ENCODE data around the gene GALNTL6. TPM values are rescaled to one million over a fixed set of nuclear protein-coding genes. Genes with fewer than 3 reads are reported as not detected.

Gene GALNTL6
- total RNA-seq, 1 experiment from 2014 or later, result not detected

- Histone ChIP-seq H2BK5ac (ENCODE audit: insufficient read length, low read length) (no peak overlapping the region), H4K91ac (ENCODE audit: insufficient read length, low read depth, low read length) (no peak overlapping the region), H3T11ph (ENCODE audit: low read length) (no peak overlapping the region), H3K4ac (ENCODE audit: low read depth, low read length) (no peak overlapping the region), H4K5ac (ENCODE audit: insufficient read length, low read depth, low read length) (no peak overlapping the region), H3K9ac (ENCODE audit: extremely low read depth, insufficient read length, low read length) (no peak overlapping the region), H3K79me1 (ENCODE audit: insufficient read depth, low read depth, low read length, poor library complexity, severe bottlenecking) (no peaks in the 10 kb centered on the region), H3K4me2 (ENCODE audit: insufficient read depth, insufficient read length, low read length) (no peak overlapping the region), H2BK15ac (ENCODE audit: low read depth, low read length) (no peak overlapping the region), H3K27ac (ENCODE audit: insufficient read length, low read depth, low read length) (no peak overlapping the region), H3K27me3 (ENCODE audit: insufficient read depth, low read length) (no peaks in the 10 kb centered on the region), H3K23ac (ENCODE audit: insufficient read length, low read depth, low read length) (no peak overlapping the region), H2BK12ac (ENCODE audit: insufficient read length, low read depth, low read length) (no peak overlapping the region), H2AK5ac (ENCODE audit: insufficient read length, low read length) (no peak overlapping the region), H2BK120ac (ENCODE audit: low read depth, low read length, poor library complexity, severe bottlenecking) (no peak overlapping the region), H3K18ac (ENCODE audit: insufficient read length, low read depth, low read length) (no peak overlapping the region), H2AFZ (ENCODE audit: low read length) (no peak overlapping the region), H3K9me3 (ENCODE audit: control insufficient read depth, low read depth, low read length) (no peaks in the 10 kb centered on the region), H4K20me1 (ENCODE audit: control insufficient read depth, insufficient read depth, insufficient read length) (no peaks in the 10 kb centered on the region), H2BK20ac (ENCODE audit: low read depth, low read length, poor library complexity, severe bottlenecking) (no peak overlapping the region), H3K23me2 (ENCODE audit: insufficient read length, low read depth, low read length, poor library complexity, severe bottlenecking) (no peaks in the 10 kb centered on the region), H4K8ac (replicated peaks; ENCODE audit: insufficient read length, low read depth, low read length) (no peak overlapping the region), H3K4me1 (ENCODE audit: insufficient read depth, low read length) (no peaks in the 10 kb centered on the region), H3K14ac (ENCODE audit: insufficient read depth, low read length) (no peak overlapping the region), H3K79me2 (ENCODE audit: insufficient read depth, low read length) (no peaks in the 10 kb centered on the region), H3K56ac (ENCODE audit: insufficient read length, low read depth, low read length) (no peak overlapping the region)
- no peaks in the 10 kb centered on the region for H3K27me3 Mint-ChIP-seq (ENCODE audit: low read depth)
- DNase-seq, result no peak
- no CpG with 5 or more reads among the region's 3 CpGs for WGBS (ENCODE audit: extremely low coverage, insufficient read length, low lambda C conversion rate)
- H3K36me3 Mint-ChIP-seq (ENCODE audit: insufficient read depth in 1 of 3, low read depth in 3 of 3), result no peaks in the 10 kb centered on the region
- H3K9me3 Mint-ChIP-seq, result 0 out of 5 replicates have a peak, but pooled peaks cover 0 to 2% of the 10 kb centered on the region in 2 experiments
- H3K4me1 Mint-ChIP-seq, result no peaks in the 10 kb centered on the region
- TF ChIP-seq CTCF (conservative IDR thresholded peaks at IDR 0.05), result no peak
- no peak overlapping the region for H3K4me3 Mint-ChIP-seq
- no peak overlapping the region for H3K27ac Mint-ChIP-seq
These were observed 1192.9 kb downstream of the GALNTL6 start for GRCh38 chr4:173005912-173006633.
